Measurements from ENCODE around the gene PRR18. TPM values are rescaled to one million over a fixed set of nuclear protein-coding genes. Genes with fewer than 3 reads are reported as not detected.

PRR18 gene
- total RNA-seq, 4 donors from 2014 or later: not detected

GRCh38 chr6:166343150-166343487 lies 34.9 kb upstream of the PRR18 start:
- TF ChIP-seq CTCF (IDR thresholded peaks at IDR 0.05): no peak
- no peak for TF ChIP-seq POLR2A (IDR thresholded peaks at IDR 0.05)
- peak overlapping the region; percentile 97 for H3K4me3 ChIP-seq (ENCODE audit: low read depth, poor library complexity, severe bottlenecking)
- WGBS, 2 donors: 19 to 26% methylated on average over 3 of the region's 3 CpGs
- intact Hi-C loops (cut with DNase I; ENCODE audit: low total_unique reads): no loop called here
- no peak for DNase-seq (ENCODE audit: low spot score in 2 of 2)

- intact Hi-C loops (cut with DNase I; ENCODE audit: low total_unique reads): no loop called here
- 1 to 2% methylated on average over 31 to 33 of the region's 73 CpGs for WGBS, 2 donors
- peak; percentile 77 to 96 for DNase-seq (ENCODE audit: low spot score in 2 of 2)
These were observed 34.4 kb upstream of the PRR18 start, which contains the start of gene SFT2D1 for GRCh38 chr6:166342349-166343149. TSS of gene SFT2D1 (minus strand) at chr6:166342545. CDS start at chr6:166342481, 64 bp downstream.

GRCh38 chr6:166341977-166342348 lies 33.8 kb upstream of the PRR18 start:
- intact Hi-C loops (cut with DNase I; ENCODE audit: low total_unique reads): no loop called here
- WGBS, 2 donors: 0% methylated on average over 16 of the region's 16 CpGs
- no peak for DNase-seq (ENCODE audit: low spot score in 2 of 2)
- no peak for TF ChIP-seq POLR2A (IDR thresholded peaks at IDR 0.05)
- no peak for TF ChIP-seq CTCF (IDR thresholded peaks at IDR 0.05)
- H3K4me3 ChIP-seq (ENCODE audit: low read depth, poor library complexity, severe bottlenecking): peak overlapping the region; percentile 97

More at GRCh38 chr6:166342349-166343149, 34.4 kb upstream of the PRR18 start, which contains the start of gene SFT2D1:
- H3K4me3 ChIP-seq (ENCODE audit: low read depth, poor library complexity, severe bottlenecking): peak within 1 kb of the TSS; percentile 97
- TF ChIP-seq POLR2A (IDR thresholded peaks at IDR 0.05) (peak in 1 of 2 donors; percentile 76), CTCF (IDR thresholded peaks at IDR 0.05) (no peak)

GRCh38 chr6:166341464-166341863 lies 33.3 kb upstream of the PRR18 start:
- no peak for DNase-seq (ENCODE audit: low spot score in 2 of 2)
- TF ChIP-seq POLR2A (IDR thresholded peaks at IDR 0.05): no peak
- no peak for TF ChIP-seq CTCF (IDR thresholded peaks at IDR 0.05)
- intact Hi-C loops (cut with DNase I; ENCODE audit: low total_unique reads): no loop called here
- peak overlapping the region; percentile 97 for H3K4me3 ChIP-seq (ENCODE audit: low read depth, poor library complexity, severe bottlenecking)
- WGBS, 2 donors: 25 to 26% methylated on average over 7 of the region's 7 CpGs

GRCh38 chr6:166338854-166339253 lies 30.7 kb upstream of the PRR18 start:
- intact Hi-C loops (cut with DNase I; ENCODE audit: low total_unique reads): no loop called here
- no peak overlapping the region for H3K4me3 ChIP-seq (ENCODE audit: low read depth, poor library complexity, severe bottlenecking)
- no peak for DNase-seq (ENCODE audit: low spot score in 2 of 2)
- TF ChIP-seq CTCF (IDR thresholded peaks at IDR 0.05) (no peak), POLR2A (IDR thresholded peaks at IDR 0.05) (no peak)
- WGBS, 2 donors: 98 to 100% methylated on average over 9 of the region's 9 CpGs

Measured in lower leg skin (tissue), 4 donors.